Measurements from ENCODE around the gene TACO1.
A peak's percentile ranks its signal among the peaks of the same experiment; 100 is the strongest.

Gene TACO1

DNA sequence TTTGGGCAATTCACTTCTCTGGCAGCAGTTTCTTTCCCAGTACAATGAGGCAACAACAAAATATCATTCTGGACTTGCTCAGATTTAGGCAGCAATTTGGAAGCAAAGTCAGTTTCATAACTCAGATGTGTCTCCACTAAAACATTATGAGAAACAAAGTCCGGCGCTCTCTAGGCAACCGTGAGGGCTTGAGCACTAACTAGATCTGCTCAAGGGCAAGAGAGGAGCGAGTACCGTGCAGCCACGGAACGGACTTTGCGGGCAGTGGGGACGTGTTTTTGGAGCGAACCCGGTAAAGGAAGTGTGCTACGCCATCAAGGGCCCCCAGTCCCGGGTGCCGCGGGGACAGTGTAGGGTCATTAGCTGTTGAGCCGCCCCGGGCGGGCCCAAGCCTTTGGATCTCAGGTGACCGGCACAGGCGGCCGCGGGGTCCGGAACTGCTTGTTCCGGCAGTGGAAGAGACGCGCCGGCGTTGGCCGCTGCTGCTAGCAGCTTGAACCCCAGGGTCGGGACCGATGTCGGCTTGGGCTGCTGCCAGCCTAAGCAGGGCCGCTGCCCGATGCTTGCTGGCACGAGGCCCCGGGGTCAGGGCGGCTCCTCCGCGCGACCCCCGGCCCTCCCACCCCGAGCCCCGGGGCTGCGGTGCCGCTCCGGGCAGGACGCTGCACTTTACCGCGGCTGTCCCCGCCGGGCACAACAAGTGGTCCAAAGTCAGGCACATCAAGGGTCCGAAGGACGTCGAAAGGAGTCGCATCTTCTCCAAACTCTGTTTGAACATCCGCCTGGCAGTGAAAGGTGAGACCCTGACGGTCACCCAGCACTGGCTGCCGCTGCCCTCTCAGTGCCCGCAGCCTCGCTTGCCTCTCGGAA is at the start of gene TACO1:
TACO1 (plus strand) TSS at position 327 of the 870 bp plus-strand sequence; CDS start at position 516, 189 bp downstream.
- peak; percentile 78 to 80 for DNase-seq

DNA sequence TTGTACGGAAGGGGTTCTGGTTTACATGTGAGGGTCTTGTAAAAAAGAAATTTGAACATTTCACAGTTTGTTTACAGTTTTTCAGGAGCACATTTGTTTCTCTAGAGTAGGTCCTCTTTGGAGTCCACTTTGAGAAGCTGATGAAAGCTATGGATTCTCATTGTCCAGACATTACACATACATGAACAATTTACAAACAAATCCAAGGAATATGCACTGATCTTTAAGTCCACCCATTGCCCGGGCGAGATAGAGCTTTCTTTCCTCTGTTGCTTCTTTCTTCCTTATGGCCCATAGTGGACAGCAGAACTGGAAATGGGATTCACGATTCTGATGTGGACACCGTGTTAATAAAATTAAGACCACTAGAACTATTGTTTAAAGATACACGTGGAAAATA is 48.5 kb upstream of the TACO1 start:
- no peak for DNase-seq

DNA sequence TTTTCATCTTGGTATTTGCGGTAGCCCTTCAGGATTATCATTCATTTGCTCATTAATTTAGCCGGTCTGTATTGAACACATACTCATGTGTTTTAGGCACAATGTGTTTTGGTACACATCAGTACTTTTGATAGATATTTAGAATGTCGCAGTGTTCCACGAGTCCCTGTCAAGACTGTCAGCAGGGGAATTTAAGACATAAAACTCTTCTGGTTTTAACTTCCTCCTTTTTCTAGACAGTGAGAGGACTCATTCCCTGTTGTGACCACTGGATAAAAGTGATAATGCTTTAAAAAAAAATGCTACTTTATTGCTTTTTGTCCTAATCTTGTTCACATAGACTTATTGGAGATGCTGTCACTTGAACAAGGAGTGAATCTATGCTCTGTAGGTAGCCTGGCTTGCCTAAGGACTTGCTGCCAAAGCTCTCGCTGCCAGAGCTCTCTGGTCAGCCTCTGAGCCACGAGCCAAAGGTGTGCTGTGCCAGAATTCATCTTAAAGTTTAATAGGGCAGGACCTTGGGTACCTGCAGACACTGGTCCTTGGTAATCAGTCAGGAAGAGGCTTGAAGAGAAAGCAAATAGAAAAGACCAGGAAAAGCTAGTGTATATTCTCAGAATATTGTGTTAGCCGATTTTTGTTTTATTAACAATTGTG is 45.1 kb upstream of the TACO1 start:
- no peak for DNase-seq

DNA sequence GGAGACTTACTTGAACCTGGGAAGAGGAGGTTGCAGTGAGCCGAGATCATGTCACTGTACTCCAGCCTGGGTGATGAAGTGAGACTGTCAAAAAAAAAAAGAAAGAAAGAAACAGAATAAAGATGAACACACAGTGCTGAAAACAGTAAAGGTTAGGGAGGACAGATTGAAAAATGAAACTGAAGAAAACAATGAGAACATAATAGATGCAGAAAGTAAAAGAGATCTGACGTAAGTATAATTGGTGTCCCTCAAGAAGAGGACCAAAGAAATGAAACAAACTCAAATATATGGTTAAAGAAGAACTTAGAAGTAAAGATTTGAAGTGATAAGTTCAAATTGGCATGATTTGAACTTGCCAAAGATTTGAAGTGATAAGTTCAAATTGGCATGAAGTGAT is 43.3 kb upstream of the TACO1 start:
- no peak for DNase-seq

DNA sequence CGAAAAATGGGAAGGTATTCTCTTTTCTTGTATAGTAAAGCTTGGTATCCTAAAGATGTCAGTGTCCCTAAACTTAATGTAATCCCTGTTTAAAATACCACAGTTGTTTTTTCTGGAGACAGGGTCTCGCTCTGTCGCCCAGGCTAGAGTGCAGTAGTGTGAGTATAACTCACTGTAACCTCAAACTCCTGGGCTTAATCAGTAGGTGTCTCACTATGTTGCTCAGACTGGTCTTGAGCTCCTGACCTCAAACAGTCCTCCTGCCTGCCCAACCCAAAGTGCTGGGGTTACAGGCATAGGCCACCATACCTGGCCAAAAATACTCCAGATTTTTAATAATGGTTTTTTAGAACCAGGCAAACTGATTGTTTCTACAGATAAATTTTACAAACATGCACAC is 42.3 kb upstream of the TACO1 start:
- DNase-seq, result no peak

DNA sequence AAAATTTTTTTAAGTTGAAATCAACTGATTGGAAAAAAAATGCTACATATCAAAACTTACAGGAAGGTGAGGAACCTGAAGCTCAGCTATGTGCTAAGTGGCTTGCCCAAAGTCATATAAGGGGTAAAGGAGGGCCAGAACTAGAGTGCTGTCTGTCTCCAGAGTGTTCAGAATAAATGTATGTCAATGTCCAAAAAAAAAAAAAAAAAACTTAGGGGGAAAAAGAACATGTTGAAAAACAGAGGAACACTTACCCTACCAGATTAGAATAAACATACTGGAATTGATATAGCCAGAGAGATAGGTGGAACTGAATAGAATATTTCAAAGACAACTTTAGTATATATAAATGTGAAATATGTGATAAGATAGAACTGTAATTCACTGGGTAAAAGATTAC is 38.9 kb upstream of the TACO1 start:
- no peak for DNase-seq

DNA sequence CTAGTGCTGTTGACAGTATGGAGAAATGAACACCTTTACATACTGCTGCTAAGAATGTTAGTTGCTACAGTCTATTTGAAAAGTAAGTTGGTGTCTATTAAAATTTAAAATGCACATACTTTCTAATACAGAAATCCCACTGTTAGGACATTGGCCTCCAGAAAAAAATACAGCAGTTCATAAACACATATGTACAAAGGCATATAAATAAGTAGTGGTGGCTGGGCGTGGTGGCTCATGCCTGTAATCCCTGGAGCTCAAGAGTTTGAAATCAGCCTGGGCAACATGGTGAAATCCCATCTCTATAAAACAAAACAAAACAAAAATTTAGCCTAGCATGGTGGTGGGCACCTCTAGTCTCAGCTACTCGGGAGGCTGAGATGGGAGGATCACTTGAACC is 37.4 kb upstream of the TACO1 start:
- no peak for DNase-seq

DNA sequence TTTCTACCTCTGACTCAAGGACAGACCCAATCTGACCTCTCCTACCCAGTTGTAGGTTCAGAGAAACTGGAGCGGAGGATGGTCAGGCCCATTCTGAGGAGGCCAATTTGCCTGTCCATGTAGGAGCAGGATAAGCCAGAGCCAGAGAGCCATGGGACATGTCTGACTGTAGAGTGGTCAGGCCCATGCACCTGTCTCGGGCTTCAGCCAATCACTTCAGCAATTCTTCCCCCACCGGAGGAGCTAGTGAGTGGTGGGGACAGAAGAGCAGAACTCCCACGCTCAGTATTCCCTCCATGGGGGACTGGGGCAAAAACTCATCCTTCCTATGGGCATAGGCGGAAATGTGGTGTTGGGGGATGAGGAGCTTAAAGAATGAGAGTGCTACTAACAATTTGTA is 36.1 kb upstream of the TACO1 start:
- DNase-seq, result no peak

DNA sequence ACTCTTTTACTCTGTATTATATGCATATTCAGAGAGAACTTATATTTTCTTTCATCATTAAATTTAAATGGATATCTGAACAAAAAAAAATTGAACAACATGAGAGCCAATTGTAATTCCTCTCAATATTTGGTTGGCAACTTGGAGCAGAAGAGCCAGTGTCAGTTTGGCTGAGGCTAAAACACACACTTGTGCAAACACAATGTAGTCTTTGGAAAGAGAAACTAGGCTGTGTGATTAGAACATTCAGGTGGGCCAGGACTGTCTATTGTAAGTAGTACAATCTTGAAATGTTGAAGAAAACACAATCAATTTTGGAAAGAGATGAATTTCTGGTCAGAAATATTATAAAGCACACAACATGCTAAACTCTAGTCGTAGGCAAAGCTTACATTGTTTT is 33.5 kb upstream of the TACO1 start:
- DNase-seq, result no peak

DNA sequence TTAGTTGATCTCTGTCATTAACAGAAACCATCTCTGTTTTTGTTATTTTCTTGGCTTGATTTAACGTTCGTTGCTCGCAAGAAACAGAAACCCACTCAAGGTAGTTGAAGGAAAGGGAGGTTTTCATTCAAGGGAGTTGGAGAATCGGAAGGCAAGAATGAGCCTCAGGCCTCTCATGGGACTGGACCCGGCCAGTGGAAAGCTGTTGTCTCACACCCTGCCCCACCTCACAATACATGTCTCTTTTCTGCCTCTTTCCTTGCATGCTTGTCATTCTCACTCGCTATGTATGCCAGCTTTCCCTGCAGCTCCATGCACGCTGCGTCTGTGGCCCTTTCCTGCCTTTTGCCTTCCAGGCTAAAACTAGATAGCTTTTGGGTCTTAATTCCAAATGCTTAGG is 32.1 kb upstream of the TACO1 start:
- DNase-seq, result no peak

DNA sequence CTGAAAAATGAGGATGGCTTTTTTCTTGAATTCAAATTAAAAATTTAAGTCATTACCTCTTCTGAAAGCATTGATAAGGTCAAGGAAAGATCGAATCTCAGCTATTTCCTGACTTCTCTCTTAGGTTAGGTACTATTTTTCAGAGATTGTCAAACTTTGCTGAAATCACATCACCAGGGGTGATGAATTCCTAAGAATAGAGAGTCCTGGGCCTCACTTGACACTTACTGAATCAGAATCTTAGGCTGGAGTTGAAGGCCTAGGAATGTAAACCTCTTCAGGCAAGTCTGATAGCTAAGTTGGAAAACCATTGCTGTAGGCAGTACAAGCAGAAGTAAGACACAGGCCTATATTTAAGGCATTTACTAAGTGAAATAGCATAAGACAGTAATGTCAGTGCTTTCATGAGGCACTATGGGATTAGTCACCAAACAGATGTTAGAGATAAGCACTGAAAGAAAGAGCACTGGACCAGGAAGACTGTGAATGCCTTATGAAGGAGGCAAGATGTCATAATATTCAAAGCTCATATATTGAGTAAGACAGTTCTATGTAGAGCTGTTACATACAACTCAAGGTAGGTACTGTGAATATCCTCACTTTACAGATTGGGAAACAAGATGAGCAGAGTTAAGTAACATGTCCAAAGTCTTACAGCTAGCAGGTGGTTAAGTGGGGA is 28.9 kb upstream of the TACO1 start:
- DNase-seq, result no peak

DNA sequence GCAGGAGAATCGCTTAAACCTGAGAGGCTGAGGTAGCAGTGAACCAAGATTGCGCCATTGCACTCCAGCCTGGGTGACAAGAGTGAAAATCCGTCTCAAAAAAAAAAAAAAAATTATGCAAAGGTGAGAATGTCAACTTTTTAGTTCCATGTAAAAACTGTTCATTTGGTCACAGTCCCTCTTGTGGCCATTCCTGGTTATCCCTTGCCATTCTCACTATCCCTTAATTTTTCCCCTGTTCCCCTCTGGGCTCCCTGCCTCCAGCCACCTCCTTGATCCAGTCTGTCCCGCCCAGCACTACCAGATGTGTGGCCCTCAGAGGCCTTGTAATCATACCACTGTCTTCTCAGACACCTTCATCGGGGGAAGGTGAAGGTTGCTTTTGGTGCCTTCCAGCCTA is 27.1 kb upstream of the TACO1 start:
- DNase-seq, result no peak

DNA sequence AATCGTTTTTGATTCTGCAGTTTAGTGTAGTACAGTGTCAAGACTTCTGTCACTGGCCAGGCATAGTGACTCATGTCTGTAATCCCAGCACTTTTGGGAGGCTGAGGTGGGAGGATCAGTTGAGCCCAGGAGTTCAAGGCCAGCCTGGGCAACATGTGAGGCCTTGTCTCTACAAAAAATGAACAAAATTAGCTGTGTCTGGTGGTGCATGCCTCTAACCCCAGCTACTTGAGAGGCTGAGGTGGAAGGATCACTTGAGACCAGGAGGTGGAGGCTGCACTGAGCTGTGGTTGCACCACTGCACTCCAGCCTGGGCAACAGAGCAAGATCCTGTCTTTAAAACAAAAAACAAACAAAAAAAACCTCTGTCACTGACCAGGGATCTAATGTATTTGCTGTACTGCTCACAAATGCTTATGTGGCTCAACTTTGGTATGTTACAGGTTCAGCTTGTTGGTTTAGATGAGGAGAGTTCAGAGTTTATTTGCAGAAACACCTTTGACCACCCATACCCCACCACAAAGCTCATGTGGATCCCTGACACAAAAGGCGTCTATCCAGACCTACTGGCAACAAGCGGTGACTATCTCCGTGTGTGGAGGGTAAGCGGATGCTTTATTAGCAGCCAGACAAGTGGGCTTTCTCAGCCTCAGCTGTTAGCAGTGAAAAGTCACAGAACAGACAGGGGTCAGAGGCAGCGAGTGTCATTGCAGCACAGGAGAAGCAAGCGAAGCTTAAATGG is 22.5 kb upstream of the TACO1 start:
- no peak for DNase-seq

DNA sequence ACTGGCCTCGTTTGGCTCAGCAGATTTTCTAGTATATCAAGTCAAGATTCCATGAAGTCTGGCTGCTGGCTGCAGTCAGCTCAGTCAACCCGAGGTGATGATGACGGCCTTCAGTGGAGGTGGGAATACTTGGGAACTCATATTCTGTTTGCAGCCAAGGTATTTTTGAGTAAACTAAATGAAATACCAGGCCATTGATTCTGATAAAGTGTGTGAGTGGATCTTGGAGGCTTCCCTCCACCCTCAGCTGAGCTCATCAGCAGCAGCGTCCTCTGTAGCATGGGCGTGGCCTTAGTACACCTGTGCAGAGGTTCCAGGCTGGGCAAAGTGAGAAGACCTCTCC is 22.0 kb upstream of the TACO1 start:
- no peak for DNase-seq

DNA sequence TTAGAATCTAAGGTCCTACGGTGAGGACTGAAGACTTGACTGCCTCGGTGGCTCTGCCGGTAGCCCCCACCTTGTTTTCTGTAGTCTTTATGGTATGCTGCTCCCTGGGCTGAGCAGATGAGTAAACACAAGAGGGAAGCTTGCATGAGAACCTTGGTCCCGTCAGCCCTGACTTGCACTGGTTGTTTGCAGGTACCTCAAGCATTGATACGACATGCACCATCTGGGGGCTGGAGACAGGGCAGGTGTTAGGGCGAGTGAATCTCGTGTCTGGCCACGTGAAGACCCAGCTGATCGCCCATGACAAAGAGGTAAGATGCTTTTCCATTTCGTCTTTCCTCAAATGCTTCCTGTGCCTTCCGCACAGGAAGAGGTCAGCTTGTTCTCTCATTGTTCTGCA is 21.1 kb upstream of the TACO1 start:
- no peak for DNase-seq

DNA sequence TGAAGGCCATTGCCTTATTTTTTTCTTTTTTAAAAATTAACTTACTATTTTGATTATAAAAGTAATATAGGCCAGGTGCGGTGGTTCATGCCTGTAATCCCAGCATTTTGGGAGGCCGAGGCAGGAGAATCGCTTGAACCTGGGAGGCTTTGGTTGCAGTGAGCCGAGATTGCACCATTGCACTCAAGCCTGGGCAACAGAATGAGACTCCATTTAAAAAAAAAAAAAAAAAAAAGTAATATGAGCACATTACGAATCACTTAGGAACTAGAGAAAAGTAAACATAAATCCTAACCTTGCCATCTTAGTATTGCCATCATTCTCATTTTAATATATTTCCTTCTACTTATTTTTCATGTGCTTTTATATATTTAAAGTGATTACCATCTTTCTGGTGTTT is 12.9 kb upstream of the TACO1 start:
- DNase-seq, result no peak

DNA sequence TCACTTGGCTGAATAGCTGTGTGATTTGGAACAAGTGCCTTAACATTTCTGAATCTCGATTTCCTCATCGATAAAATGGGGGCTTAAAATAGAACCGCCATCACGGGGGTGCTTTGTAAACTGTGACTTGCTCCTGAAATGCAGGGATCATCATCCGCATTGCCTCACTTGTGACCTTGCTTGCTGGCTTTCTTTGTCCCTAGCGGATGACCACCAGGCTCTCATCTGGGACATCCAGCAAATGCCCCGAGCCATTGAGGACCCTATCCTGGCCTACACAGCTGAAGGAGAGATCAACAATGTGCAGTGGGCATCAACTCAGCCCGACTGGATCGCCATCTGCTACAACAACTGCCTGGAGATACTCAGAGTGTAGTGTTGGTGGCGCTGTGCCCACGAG is 11.9 kb upstream of the TACO1 start:
- no peak for DNase-seq

DNA sequence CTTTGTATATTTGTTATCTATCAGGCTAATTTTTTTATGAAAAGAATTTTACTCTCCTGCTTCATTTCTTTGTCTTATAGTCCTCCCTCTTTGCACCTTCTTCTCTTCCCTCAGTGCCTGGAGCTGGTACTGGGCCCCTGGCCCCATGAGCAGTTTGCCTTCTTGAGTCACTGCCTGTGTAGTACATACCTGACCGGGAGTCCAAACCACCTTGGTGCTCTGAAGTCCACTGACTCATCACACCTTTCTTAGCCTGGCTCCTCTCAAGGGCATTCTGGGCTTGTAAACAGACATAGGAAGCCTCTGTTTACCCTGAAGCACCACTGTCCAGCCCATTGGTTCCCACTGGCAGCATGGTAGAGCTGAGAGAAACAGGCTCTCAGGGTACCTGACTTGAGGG is 11.0 kb upstream of the TACO1 start:
- DNase-seq, result no peak

DNA sequence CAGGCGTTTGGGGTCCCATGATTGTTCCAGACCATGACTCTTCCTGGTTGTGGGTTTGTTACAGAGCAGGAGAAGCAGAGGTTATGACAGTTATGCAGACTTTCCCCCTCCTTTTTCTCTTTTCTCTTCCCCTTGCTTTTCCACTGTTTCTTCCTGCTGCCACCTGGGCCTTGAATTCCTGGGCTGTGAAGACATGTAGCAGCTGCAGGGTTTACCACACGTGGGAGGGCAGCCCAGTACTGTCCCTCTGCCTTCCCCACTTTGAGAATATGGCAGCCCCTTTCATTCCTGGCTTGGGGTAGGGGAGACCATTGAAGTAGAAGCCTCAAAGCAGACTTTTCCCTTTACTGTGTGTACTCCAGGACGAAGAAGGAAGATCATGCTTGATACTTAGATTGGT is 7.9 kb upstream of the TACO1 start:
- no peak for DNase-seq

DNA sequence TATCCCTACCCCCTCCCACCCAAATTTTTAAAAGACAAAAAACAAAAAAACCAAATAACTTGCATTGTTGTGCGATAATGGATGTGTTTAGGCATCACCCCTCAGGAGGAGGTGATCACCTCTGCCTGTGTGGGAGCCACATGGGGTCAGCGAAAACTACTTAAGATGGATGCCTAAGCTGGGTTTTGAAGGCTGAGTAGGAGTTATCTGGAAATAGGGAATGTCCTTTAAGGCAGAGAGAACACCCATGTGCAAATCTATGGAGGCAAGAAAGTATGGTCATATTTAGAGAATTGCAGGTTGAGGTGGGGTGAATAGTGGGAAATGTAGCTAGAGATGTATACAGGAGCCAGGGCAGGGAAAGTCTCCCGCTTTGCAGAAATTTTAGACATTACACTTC is 5.6 kb upstream of the TACO1 start:
- DNase-seq, result no peak

DNA sequence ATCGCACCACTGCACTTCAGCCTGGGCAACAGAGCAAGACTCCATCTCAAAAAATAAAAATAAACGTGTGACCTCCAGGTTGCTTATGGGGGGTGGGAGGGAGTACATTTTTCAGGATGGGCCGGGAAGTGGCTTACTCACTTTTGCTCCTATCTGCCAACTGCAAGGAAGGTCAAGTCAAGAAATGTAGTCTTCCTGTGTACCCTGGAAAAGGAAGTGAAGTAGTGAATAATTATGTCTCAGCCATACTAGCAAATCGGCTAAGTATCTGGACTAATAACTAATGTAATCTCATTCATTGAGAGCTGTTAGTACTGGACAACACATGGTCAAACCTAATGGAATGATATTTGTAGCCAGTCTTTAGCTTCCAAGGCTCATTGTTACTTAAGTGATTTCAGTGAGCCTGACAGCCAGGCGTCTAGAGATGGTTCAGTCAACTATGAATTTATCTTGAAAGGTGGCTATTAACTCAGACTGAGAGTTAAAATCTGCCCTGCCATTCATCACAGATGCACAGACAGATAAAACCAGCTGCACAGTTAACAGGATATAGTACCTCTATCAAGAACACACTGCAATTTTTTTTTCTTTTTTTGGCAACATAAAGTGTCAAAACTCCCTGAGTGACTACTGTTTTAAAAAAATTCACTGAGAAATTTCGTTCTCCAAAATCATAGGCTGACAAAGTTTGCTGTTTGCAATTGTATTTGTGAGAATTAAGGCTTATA is 3.7 kb upstream of the TACO1 start:
- no peak for DNase-seq

DNA sequence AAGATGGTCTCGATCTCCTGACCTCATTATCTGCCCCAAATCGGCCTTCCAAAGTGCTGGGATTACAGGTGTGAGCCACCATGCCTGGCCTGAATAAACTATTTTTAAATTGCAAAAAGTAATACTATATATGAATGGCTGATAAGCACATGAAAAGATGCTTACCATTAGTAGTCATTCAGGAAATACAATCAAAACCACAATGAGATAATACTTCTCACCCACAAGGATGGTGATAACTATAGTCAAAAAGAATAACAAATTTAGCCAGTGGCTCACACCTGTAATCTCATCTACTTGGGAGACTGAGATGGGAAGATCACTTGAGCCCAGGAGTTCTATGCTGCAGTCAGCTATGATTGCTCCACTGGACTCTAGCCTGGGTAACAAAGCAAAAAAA is 2.4 kb upstream of the TACO1 start:
- no peak for DNase-seq

Data from stimulated activated CD4-positive, alpha-beta T cell treated with anti-CD3 and anti-CD28 coated beads, Interleukin-2, amount 100 ng/mL, for 48 hours (primary cell).